ENCODE data around the gene EPDR1. TPM values are rescaled to one million over a fixed set of nuclear protein-coding genes. Genes with fewer than 3 reads are reported as not detected.

The EPDR1 gene
- total RNA-seq, 1 experiment from 2014 or later = 24.6 TPM

- no peaks in the 10 kb centered on the region for H3K27me3 ChIP-seq (replicated peaks; ENCODE audit: insufficient read depth, low read depth, low read length, poor library complexity)
- CTCF ChIA-PET = no interaction called here
- no peak overlapping the region for H3K27ac ChIP-seq (ENCODE audit: low read depth, low read length, poor library complexity, severe bottlenecking)
- intact Hi-C loops (cut with micrococcal nuclease; ENCODE audit: unreplicated experiment) = no loop called here
- TF ChIP-seq CTCF (conservative IDR thresholded peaks at IDR 0.05; ENCODE audit: low read depth, low read length) (no peak), EZH2 (IDR thresholded peaks at IDR 0.05; ENCODE audit: borderline replicate concordance, low read depth, low read length, poor library complexity, severe bottlenecking) (no peak)
- H3K4me3 ChIP-seq (ENCODE audit: low read depth, low read length, poor library complexity, severe bottlenecking) = no peak overlapping the region
- no peaks in the 10 kb centered on the region for H3K9me3 ChIP-seq (ENCODE audit: low read depth, low read length, poor library complexity, severe bottlenecking)
- H3K36me3 ChIP-seq (ENCODE audit: insufficient read depth, low read length, poor library complexity, severe bottlenecking) = no peaks in the 10 kb centered on the region
- no TSS peak for BruUV-seq (replicated peaks)
- no peak for DNase-seq (ENCODE audit: low spot score)
- no peaks in the 10 kb centered on the region for H3K4me1 ChIP-seq (ENCODE audit: insufficient read depth, low read length, poor library complexity, severe bottlenecking)
- POLR2A ChIA-PET (ENCODE audit: low non-redundant PET) = no interaction called here
Observed at GRCh38 chr7:37932543-37932942, 12.1 kb downstream of the EPDR1 start.

DNA sequence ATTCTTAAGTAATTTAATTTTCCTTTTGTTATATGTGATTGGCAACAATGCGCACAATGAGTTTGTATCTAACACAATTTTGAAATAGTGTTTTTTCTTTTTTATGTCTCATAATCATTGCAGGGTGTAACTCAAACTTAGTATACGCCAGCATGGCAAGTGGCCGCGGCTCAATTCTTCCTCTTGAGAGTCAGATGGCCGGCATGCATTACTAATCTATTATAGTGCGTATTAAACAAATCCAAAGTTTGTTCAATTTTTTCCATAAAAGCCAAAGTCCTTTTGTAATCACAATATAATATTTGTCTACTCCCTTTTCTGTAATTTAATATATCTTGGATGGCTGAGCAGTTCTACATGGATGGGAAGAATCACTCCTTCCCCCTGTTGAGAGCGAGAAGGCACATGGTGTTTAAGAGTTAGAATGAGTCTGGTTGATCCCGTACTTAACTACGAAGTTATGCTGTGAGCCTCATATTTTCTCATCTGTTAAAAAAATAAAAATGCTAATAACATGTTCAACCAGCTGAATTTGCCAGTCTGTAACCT lies 12.7 kb downstream of the EPDR1 start:
- TF ChIP-seq EZH2 (IDR thresholded peaks at IDR 0.05; ENCODE audit: borderline replicate concordance, low read depth, low read length, poor library complexity, severe bottlenecking) = no peak
- no peak for TF ChIP-seq CTCF (conservative IDR thresholded peaks at IDR 0.05; ENCODE audit: low read depth, low read length)
- CTCF ChIA-PET = no interaction called here
- no peak for DNase-seq (ENCODE audit: low spot score)
- POLR2A ChIA-PET (ENCODE audit: low non-redundant PET) = no interaction called here
- intact Hi-C loops (cut with micrococcal nuclease; ENCODE audit: unreplicated experiment) = no loop called here
- no peaks in the 10 kb centered on the region for H3K36me3 ChIP-seq (ENCODE audit: insufficient read depth, low read length, poor library complexity, severe bottlenecking)
- H3K4me1 ChIP-seq (ENCODE audit: insufficient read depth, low read length, poor library complexity, severe bottlenecking) = no peaks in the 10 kb centered on the region
- H3K9me3 ChIP-seq (ENCODE audit: low read depth, low read length, poor library complexity, severe bottlenecking) = no peaks in the 10 kb centered on the region
- no peak overlapping the region for H3K27ac ChIP-seq (ENCODE audit: low read depth, low read length, poor library complexity, severe bottlenecking)
- no peak overlapping the region for H3K4me3 ChIP-seq (ENCODE audit: low read depth, low read length, poor library complexity, severe bottlenecking)
- no peaks in the 10 kb centered on the region for H3K27me3 ChIP-seq (replicated peaks; ENCODE audit: insufficient read depth, low read depth, low read length, poor library complexity)
- no TSS peak for BruUV-seq (replicated peaks)

GRCh38 chr7:37942934-37943610 lies 22.6 kb downstream of the EPDR1 start:
- POLR2A ChIA-PET (ENCODE audit: low non-redundant PET) = no interaction called here
- no TSS peak for BruUV-seq (replicated peaks)
- H3K36me3 ChIP-seq (ENCODE audit: insufficient read depth, low read length, poor library complexity, severe bottlenecking) = no peaks in the 10 kb centered on the region
- no peak overlapping the region for H3K4me3 ChIP-seq (ENCODE audit: low read depth, low read length, poor library complexity, severe bottlenecking)
- H3K4me1 ChIP-seq (ENCODE audit: insufficient read depth, low read length, poor library complexity, severe bottlenecking) = no peaks in the 10 kb centered on the region
- CTCF ChIA-PET = no interaction called here
- TF ChIP-seq CTCF (conservative IDR thresholded peaks at IDR 0.05; ENCODE audit: low read depth, low read length) (no peak), EZH2 (IDR thresholded peaks at IDR 0.05; ENCODE audit: borderline replicate concordance, low read depth, low read length, poor library complexity, severe bottlenecking) (no peak)
- H3K9me3 ChIP-seq (ENCODE audit: low read depth, low read length, poor library complexity, severe bottlenecking) = no peaks in the 10 kb centered on the region
- intact Hi-C loops (cut with micrococcal nuclease; ENCODE audit: unreplicated experiment) = no loop called here
- no peak for DNase-seq (ENCODE audit: low spot score)
- H3K27me3 ChIP-seq (replicated peaks; ENCODE audit: insufficient read depth, low read depth, low read length, poor library complexity) = no peaks in the 10 kb centered on the region
- H3K27ac ChIP-seq (ENCODE audit: low read depth, low read length, poor library complexity, severe bottlenecking) = no peak overlapping the region
